Caco-2 (cell line): Measurements from ENCODE around the gene PSMB3. TPM values are rescaled to one million over a fixed set of nuclear protein-coding genes. Genes with fewer than 3 reads are reported as not detected.

Experiments used
- BruUV-seq: library from RNA; stranded (reverse); fragments of 400-500 nt; replicated peaks from 2 replicates; lab custom pipeline; 2021; lab: Mats Ljungman, UMichigan
- CTCF ChIA-PET: fragments of 300-600 bp; sonication (Branson Sonifier 250); formaldehyde crosslinking; loops from one replicate; lab custom pipeline; 2022; ENCODE audit warnings: antibody characterized with exemption; lab: Charles Lee
- POLR2A ChIA-PET: fragments of 300-600 bp; sonication (Branson Sonifier 250); formaldehyde crosslinking; loops from one replicate; lab custom pipeline; 2022; ENCODE audit warnings: antibody characterized with exemption; lab: Charles Lee
- DNase-seq, 2 experiments: peaks; one replicate each; pipeline versions ENCODE4 v3.0.0 to v3.0.0-alpha.2; 2020 to 2022
- H3K27me3 ChIP-seq: replicated peaks from 2 replicates; pipeline ENCODE4 v1.6.0; 2011; ENCODE audit warnings: low read length; ENCODE audit not compliant: control insufficient read depth, insufficient read depth
- H3K36me3 ChIP-seq: 2 replicates; pipeline ENCODE4 v1.5.1; 2011; ENCODE audit warnings: low read length; ENCODE audit not compliant: control insufficient read depth, insufficient read depth
- H3K4me1 ChIP-seq: fragments of 250-450 bp; sonication (Bioruptor Pico); 2 replicates; pipeline ENCODE4 v1.5.1; 2020; ENCODE audit warnings: mild to moderate bottlenecking
- H3K4me3 ChIP-seq: 2 replicates; pipeline ENCODE4 v1.5.1; 2011; ENCODE audit warnings: low read depth, mild to moderate bottlenecking, control low read depth, low read length
- H3K9me3 ChIP-seq: fragments of 250-450 bp; sonication (Bioruptor Pico); 2 replicates; pipeline ENCODE4 v1.5.1; 2020; ENCODE audit warnings: mild to moderate bottlenecking, moderate library complexity
- H3K27ac Mint-ChIP-seq: one replicate; pipeline ENCODE4 v1.8.0; 2022; ENCODE audit warnings: mixed read lengths; ENCODE audit not compliant: unreplicated experiment
- H3K27me3 Mint-ChIP-seq: one replicate; pipeline ENCODE4 v1.8.0; 2022; ENCODE audit warnings: mixed read lengths; ENCODE audit not compliant: insufficient read depth, unreplicated experiment
- H3K36me3 Mint-ChIP-seq: one replicate; pipeline ENCODE4 v1.8.0; 2022; ENCODE audit warnings: mild to moderate bottlenecking, mixed read lengths; ENCODE audit not compliant: insufficient read depth, unreplicated experiment
- H3K4me1 Mint-ChIP-seq: one replicate; pipeline ENCODE4 v1.8.0; 2022; ENCODE audit warnings: low read depth, mixed read lengths; ENCODE audit not compliant: unreplicated experiment
- H3K4me3 Mint-ChIP-seq: one replicate; pipeline ENCODE4 v1.8.0; 2022; ENCODE audit warnings: mild to moderate bottlenecking, moderate library complexity, mixed read lengths; ENCODE audit not compliant: unreplicated experiment
- H3K9me3 Mint-ChIP-seq: one replicate; pipeline ENCODE4 v1.8.0; 2022; ENCODE audit warnings: mixed read lengths; ENCODE audit not compliant: unreplicated experiment
- intact Hi-C: fragments of 100-400 bp; cut with micrococcal nuclease; formaldehyde crosslinking; loops from one replicate; pipeline ENCODE4 v1.10.0; 2022; ENCODE audit not compliant: unreplicated experiment
- total RNA-seq: library from RNA; stranded (reverse); gene quantifications from 2 replicates; pipeline ENCODE4 v1.2.3, GENCODE V29; 2022
- TF ChIP-seq, protein P1 (sequence below), 2 experiments: fragments of 200-600 bp in 1 of 2; IDR thresholded peaks; 1 replicate in 1 of 2; 2 replicates in 1 of 2; pipeline versions ENCODE4 v1.5.1 to v1.8.0; 2011 to 2022; ENCODE audit warnings: antibody characterized with exemption in 1 of 2, control low read depth in 1 of 2, inconsistent platforms in 1 of 2, low read depth in 1 of 2, low read length in 1 of 2, mild to moderate bottlenecking in 1 of 2, moderate library complexity in 1 of 2; ENCODE audit not compliant: insufficient read depth in 1 of 2, severe bottlenecking in 1 of 2, unreplicated experiment in 1 of 2

PSMB3 gene
- total RNA-seq, 1 experiment from 2014 or later = 427 TPM

- Histone ChIP-seq H3K27me3 (no peaks in the 10 kb centered on the region), H3K4me3 (peak overlapping the region; percentile 90), H3K9me3 (no peaks in the 10 kb centered on the region), H3K4me1 (peaks cover 31% of the 10 kb centered on the region), H3K36me3 (no peaks in the 10 kb centered on the region; the same call in 1 of the 2 replicates)
- Mint-ChIP-seq H3K36me3 (peaks cover 46% of the 10 kb centered on the region), H3K4me1 (peaks cover 36% of the 10 kb centered on the region), H3K4me3 (peak overlapping the region; percentile 79), H3K27me3 (peaks cover 2% of the 10 kb centered on the region), H3K27ac (no peak overlapping the region), H3K9me3 (no peaks in the 10 kb centered on the region)
- TF ChIP-seq, protein P1, sequence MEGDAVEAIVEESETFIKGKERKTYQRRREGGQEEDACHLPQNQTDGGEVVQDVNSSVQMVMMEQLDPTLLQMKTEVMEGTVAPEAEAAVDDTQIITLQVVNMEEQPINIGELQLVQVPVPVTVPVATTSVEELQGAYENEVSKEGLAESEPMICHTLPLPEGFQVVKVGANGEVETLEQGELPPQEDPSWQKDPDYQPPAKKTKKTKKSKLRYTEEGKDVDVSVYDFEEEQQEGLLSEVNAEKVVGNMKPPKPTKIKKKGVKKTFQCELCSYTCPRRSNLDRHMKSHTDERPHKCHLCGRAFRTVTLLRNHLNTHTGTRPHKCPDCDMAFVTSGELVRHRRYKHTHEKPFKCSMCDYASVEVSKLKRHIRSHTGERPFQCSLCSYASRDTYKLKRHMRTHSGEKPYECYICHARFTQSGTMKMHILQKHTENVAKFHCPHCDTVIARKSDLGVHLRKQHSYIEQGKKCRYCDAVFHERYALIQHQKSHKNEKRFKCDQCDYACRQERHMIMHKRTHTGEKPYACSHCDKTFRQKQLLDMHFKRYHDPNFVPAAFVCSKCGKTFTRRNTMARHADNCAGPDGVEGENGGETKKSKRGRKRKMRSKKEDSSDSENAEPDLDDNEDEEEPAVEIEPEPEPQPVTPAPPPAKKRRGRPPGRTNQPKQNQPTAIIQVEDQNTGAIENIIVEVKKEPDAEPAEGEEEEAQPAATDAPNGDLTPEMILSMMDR (IDR thresholded peaks at IDR 0.05; ENCODE audit: insufficient read depth in 1 of 2, low read depth in 1 of 2, low read length in 1 of 2, severe bottlenecking in 1 of 2, unreplicated experiment in 1 of 2) = no peak
- DNase-seq = no peak
- intact Hi-C loops = loop anchor here (2.0 kb wide), 1 partner anchor 18 kb away; the partner anchor contains the start of gene CISD3
- POLR2A ChIA-PET = interaction anchor here (0.5 to 0.8 kb wide), 2 partner anchors 43 to 105 kb away, joined by 4 to 6 read pairs; no protein-coding TSS in a partner anchor
- BruUV-seq = no TSS peak
- CTCF ChIA-PET = interaction anchor here (1.1 kb wide), 1 partner anchor 38 kb away, joined by 3 read pairs; no protein-coding TSS in a partner anchor
Observed at GRCh38 chr17:38748892-38749222, 3.7 kb upstream of the PSMB3 start.

DNA sequence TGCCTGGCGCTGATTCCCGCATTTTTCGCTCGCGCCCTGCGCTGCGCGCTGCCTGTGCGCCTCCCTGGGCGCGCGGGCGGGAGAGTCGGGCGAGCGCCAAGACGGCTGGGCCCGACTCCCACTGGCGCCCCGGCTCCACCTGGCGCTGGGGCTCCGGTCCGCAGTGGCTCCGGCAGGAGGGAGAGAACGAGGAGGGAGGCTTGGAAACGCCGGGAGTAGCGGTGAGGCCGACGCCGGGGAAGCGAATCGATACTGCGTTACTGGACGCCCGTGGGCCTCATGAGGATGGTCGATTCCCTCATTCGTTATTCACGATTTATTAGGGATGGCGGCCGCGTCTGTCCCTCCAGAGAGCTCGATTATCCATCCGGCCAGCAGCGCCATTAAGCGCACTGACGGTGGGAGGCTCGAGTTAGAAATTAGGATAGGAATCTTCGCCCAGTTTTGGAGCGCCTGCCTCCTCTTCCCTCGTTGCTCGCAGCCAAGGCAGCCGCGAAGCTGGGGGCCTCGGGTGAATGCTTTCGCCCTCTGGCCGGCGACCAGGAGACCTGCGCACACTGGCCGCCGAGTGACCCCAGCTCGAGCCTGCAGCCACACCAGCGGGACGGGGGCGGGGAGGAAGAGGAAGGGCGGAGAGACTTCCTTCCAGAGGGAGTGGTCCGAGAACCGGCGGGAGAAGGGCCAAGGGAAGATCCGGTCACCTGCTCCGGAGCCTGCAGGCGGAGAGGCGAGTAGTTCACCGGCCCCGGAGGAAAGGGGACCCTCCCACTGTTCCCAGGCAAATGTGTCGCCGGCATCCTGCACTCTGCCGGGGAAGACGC is 3.1 kb upstream of the PSMB3 start:
- peaks cover 33% of the 10 kb centered on the region for H3K4me1 Mint-ChIP-seq
- ChIA-PET CTCF (interaction anchor here (0.5 to 1.1 kb wide), 4 partner anchors 14 to 43 kb away, joined by 3 read pairs; no protein-coding TSS in a partner anchor), POLR2A (interaction anchor here (0.5 to 0.8 kb wide), 3 partner anchors 44 to 105 kb away, joined by 3 to 6 read pairs (median 4); no protein-coding TSS in a partner anchor)
- TF ChIP-seq, protein P1 (IDR thresholded peaks at IDR 0.05; ENCODE audit: insufficient read depth in 1 of 2, low read depth in 1 of 2, low read length in 1 of 2, severe bottlenecking in 1 of 2, unreplicated experiment in 1 of 2) = peak in 1 of 2 experiments; percentile 11
- intact Hi-C loops = loop anchor here (2.0 to 5.0 kb wide), 2 partner anchors 19 to 403 kb away; partner anchors contain the start of genes CISD3 and PLXDC1
- peaks cover 31% of the 10 kb centered on the region for H3K4me1 ChIP-seq
- no peaks in the 10 kb centered on the region for H3K9me3 Mint-ChIP-seq
- H3K36me3 Mint-ChIP-seq = peaks cover 52% of the 10 kb centered on the region
- no peaks in the 10 kb centered on the region for H3K9me3 ChIP-seq
- peak; percentile 85 to 93 for DNase-seq
- peak overlapping the region; percentile 90 for H3K4me3 ChIP-seq
- peak overlapping the region; percentile 31 for H3K27ac Mint-ChIP-seq
- TSS peak; percentile 53 for BruUV-seq
- H3K36me3 ChIP-seq = no peaks in the 10 kb centered on the region; the same call in 1 of the 2 replicates
- peaks cover 2% of the 10 kb centered on the region for H3K27me3 Mint-ChIP-seq
- H3K27me3 ChIP-seq = no peaks in the 10 kb centered on the region
- H3K4me3 Mint-ChIP-seq = peak overlapping the region; percentile 79

DNA sequence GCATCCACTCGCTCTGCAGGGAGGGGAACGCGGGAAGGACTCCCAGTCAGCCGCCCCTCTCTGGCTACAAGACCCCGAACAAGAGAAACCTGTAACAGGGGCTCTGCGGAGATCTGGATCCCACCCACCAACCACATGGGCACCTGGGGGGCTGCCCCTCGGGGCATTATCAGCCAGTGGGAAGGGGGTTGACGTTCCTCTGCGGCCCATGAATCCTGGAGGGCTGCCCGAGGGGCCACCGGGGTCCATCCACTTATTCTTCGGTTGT is 2.6 kb upstream of the PSMB3 start:
- H3K36me3 Mint-ChIP-seq = peaks cover 56% of the 10 kb centered on the region
- peaks cover 2% of the 10 kb centered on the region for H3K27me3 Mint-ChIP-seq
- Histone ChIP-seq H3K4me1 (peaks cover 31% of the 10 kb centered on the region), H3K4me3 (peak overlapping the region; percentile 90), H3K27me3 (no peaks in the 10 kb centered on the region), H3K36me3 (no peaks in the 10 kb centered on the region; the same call in 1 of the 2 replicates), H3K9me3 (no peaks in the 10 kb centered on the region)
- ChIA-PET POLR2A (interaction anchor here (0.6 kb wide), 1 partner anchor 102 kb away, joined by 3 read pairs; no protein-coding TSS in a partner anchor), CTCF (interaction anchor here (0.7 to 1.1 kb wide), 2 partner anchors 15 to 39 kb away, joined by 3 read pairs; no protein-coding TSS in a partner anchor)
- no peaks in the 10 kb centered on the region for H3K9me3 Mint-ChIP-seq
- DNase-seq = no peak
- peaks cover 30% of the 10 kb centered on the region for H3K4me1 Mint-ChIP-seq
- H3K4me3 Mint-ChIP-seq = peak overlapping the region; percentile 79
- intact Hi-C loops = loop anchor here (5.0 kb wide), 1 partner anchor 402 kb away; the partner anchor contains the start of gene PLXDC1
- BruUV-seq = no TSS peak
- H3K27ac Mint-ChIP-seq = peak overlapping the region; percentile 31
- TF ChIP-seq, protein P1 (IDR thresholded peaks at IDR 0.05; ENCODE audit: insufficient read depth in 1 of 2, low read depth in 1 of 2, low read length in 1 of 2, severe bottlenecking in 1 of 2, unreplicated experiment in 1 of 2) = no peak
